ENCODE data around the gene TAF6. TPM values are rescaled to one million over a fixed set of nuclear protein-coding genes. Genes with fewer than 3 reads are reported as not detected.

TAF6 gene
- total and polyA plus RNA-seq, 9 of the 15 experiments (the other 6 are each of a cell fraction or from before 2014, with no cell fraction given): 0.78 to 78.7 (median 21.3) TPM

DNA sequence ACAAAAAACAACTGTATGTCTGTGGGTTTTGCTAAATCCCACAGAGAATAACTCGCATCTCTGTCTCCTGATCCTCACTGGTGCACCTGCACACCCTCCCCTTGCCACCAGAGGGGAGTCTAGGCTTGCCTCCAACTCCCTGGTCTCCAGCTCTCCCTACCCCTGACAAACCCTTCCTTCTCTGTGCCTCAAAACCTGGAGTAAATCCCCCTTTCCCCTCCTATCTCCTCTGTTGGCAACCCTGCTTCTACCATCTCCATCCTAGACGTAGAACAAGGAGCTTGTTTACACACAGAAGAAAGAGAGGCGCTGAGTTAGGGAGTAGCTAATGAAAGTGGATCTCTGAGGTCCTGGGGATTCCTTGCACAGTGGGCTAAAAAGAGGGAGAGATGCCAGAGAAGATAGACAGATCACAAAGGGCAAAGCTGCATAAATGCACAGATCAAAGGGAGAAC lies 13.6 kb upstream of the TAF6 start:
- Histone ChIP-seq H3K9ac (ENCODE audit: insufficient read depth in 1 of 2, low read depth in 2 of 2, low read length in 2 of 2) (no peak overlapping the region; a peak in 1 of 4 replicates), H2AFZ (ENCODE audit: low read depth, low read length) (peak overlapping the region; percentile 61), H3K4me2 (ENCODE audit: insufficient read depth, low read length) (peak overlapping the region; percentile 47), H3K9me3 (replicated peaks; ENCODE audit: control insufficient read depth, insufficient read depth, low read depth, low read length) (no peaks in the 10 kb centered on the region), H3K9me1 (ENCODE audit: control insufficient read depth, insufficient read depth, low read length) (no peaks in the 10 kb centered on the region), H3K4me3 (no peak overlapping the region), H3K36me3 (ENCODE audit: control insufficient read depth, insufficient read depth, low read length) (no peaks in the 10 kb centered on the region), H3K4me1 (replicated peaks in 1 of 2; ENCODE audit: control insufficient read depth in 2 of 2, insufficient read depth in 2 of 2, low read length in 2 of 2) (peaks cover 10% of the 10 kb centered on the region in 2 experiments), H4K20me1 (replicated peaks; ENCODE audit: control insufficient read depth, insufficient read depth, low read length) (no peaks in the 10 kb centered on the region), H3K27me3 (ENCODE audit: control insufficient read depth in 2 of 2, insufficient read depth in 2 of 2, low read length in 2 of 2) (no peaks in the 10 kb centered on the region; a peak in 2 of 5 replicates), H3K27ac (ENCODE audit: extremely low read depth, low read depth, low read length) (no peak overlapping the region), H3K79me2 (ENCODE audit: control insufficient read depth, insufficient read depth, low read length) (peaks cover 3% of the 10 kb centered on the region; the same call in 2 of the 3 replicates)
- FAIRE-seq (peak; percentile 93), ATAC-seq (peak; percentile 93), DNase-seq (ENCODE audit: extremely low read depth in 1 of 4, low spot score in 3 of 4) (peak; percentile 76 to 87 (median 84))
- 4% methylated on average over 3 of the region's 3 CpGs for WGBS (ENCODE audit: insufficient coverage, low coverage, missing lambda C conversion rate)
- ChIA-PET POLR2A (interaction anchor here (0.7 to 3.8 kb wide), 10 partner anchors 9 to 297 kb away, joined by 3 to 13 read pairs (median 3); partner anchors contain the start of genes GPC2, LAMTOR4 and MEPCE), CTCF (ENCODE audit: low intra/inter-chr PET ratio) (interaction anchor here (0.6 to 4.8 kb wide), 8 partner anchors 44 to 351 kb away, joined by 3 to 54 read pairs (median 4); partner anchors contain the start of genes COPS6 and NYAP1)
- intact Hi-C loops (cut with micrococcal nuclease): loop anchor here (1.0 to 2.0 kb wide), 4 partner anchors 56 to 274 kb away; no protein-coding TSS in a partner anchor
- in situ Hi-C loops (cut with MboI): loop anchor here (5.0 kb wide), 2 partner anchors 80 to 215 kb away; no protein-coding TSS in a partner anchor
- no TSS peak for BruUV-seq (replicated peaks)
- peak; percentile 63; the same call in 1 of the 2 replicates for TF ChIP-seq RB1 (IDR thresholded peaks at IDR 0.05; ENCODE audit: low read depth)
- TF ChIP-seq HDGF (IDR thresholded peaks at IDR 0.05): peak; percentile 96
- TF ChIP-seq ZNF696 (CRISPR knock-in tag; conservative IDR thresholded peaks at IDR 0.05): 0 out of 2 replicates have a peak, but pooled peaks have one; percentile 8
- TF ChIP-seq SP1 (CRISPR knock-in tag; IDR thresholded peaks at IDR 0.05): 0 out of 2 replicates have a peak, but pooled peaks have one; percentile 8
- TF ChIP-seq XRCC5 (IDR thresholded peaks at IDR 0.05; ENCODE audit: low read depth, low read length): peak; percentile 87
- TF ChIP-seq ZNF384 (IDR thresholded peaks at IDR 0.05; ENCODE audit: low read depth, low read length): 0 out of 2 replicates have a peak, but pooled peaks have one; percentile 16
- TF ChIP-seq TFAP4 (CRISPR knock-in tag; IDR thresholded peaks at IDR 0.05; ENCODE audit: borderline replicate concordance): peak; percentile 34; the same call in 1 of the 2 replicates
- TF ChIP-seq NRF1 (conservative IDR thresholded peaks at IDR 0.05 in 1 of 2, IDR thresholded peaks at IDR 0.05 in 1 of 2): 0 out of 4 replicates have a peak, but pooled peaks of 1 of the 2 experiments have one; percentile 1
- peak; percentile 8 for TF ChIP-seq TBP (optimal IDR thresholded peaks at IDR 0.05; ENCODE audit: low read depth, low read length)
- TF ChIP-seq ARHGAP35 (IDR thresholded peaks at IDR 0.05; ENCODE audit: partially characterized antibody): no peak
- TF ChIP-seq TBL1XR1 (IDR thresholded peaks at IDR 0.05; ENCODE audit: low read length in 2 of 2): 0 out of 4 replicates have a peak, but pooled peaks of 1 of the 2 experiments have one; percentile 14
- no peak for TF ChIP-seq PCBP2 (IDR thresholded peaks at IDR 0.05; ENCODE audit: low read depth, low read length, poor library complexity, severe bottlenecking)
- TF ChIP-seq, protein P1, sequence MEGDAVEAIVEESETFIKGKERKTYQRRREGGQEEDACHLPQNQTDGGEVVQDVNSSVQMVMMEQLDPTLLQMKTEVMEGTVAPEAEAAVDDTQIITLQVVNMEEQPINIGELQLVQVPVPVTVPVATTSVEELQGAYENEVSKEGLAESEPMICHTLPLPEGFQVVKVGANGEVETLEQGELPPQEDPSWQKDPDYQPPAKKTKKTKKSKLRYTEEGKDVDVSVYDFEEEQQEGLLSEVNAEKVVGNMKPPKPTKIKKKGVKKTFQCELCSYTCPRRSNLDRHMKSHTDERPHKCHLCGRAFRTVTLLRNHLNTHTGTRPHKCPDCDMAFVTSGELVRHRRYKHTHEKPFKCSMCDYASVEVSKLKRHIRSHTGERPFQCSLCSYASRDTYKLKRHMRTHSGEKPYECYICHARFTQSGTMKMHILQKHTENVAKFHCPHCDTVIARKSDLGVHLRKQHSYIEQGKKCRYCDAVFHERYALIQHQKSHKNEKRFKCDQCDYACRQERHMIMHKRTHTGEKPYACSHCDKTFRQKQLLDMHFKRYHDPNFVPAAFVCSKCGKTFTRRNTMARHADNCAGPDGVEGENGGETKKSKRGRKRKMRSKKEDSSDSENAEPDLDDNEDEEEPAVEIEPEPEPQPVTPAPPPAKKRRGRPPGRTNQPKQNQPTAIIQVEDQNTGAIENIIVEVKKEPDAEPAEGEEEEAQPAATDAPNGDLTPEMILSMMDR (IDR thresholded peaks at IDR 0.05 in 2 of 3, conservative IDR thresholded peaks at IDR 0.05 in 1 of 3; ENCODE audit: insufficient read depth in 2 of 3, low read depth in 1 of 3, low read length in 3 of 3): peak; percentile 98 to 99 (median 98)
- TF ChIP-seq, protein P2, sequence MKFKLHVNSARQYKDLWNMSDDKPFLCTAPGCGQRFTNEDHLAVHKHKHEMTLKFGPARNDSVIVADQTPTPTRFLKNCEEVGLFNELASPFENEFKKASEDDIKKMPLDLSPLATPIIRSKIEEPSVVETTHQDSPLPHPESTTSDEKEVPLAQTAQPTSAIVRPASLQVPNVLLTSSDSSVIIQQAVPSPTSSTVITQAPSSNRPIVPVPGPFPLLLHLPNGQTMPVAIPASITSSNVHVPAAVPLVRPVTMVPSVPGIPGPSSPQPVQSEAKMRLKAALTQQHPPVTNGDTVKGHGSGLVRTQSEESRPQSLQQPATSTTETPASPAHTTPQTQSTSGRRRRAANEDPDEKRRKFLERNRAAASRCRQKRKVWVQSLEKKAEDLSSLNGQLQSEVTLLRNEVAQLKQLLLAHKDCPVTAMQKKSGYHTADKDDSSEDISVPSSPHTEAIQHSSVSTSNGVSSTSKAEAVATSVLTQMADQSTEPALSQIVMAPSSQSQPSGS (CRISPR knock-in tag; IDR thresholded peaks at IDR 0.05): no peak
- TF ChIP-seq POLR2B (IDR thresholded peaks at IDR 0.05; ENCODE audit: low read depth, partially characterized antibody): no peak
- peak; percentile 97 for TF ChIP-seq STAG1 (CRISPR knock-in tag; IDR thresholded peaks at IDR 0.05; ENCODE audit: borderline replicate concordance)

All from K562 (cell line).